ENCODE measurements around the gene CIB4.

CIB4 gene

DNA sequence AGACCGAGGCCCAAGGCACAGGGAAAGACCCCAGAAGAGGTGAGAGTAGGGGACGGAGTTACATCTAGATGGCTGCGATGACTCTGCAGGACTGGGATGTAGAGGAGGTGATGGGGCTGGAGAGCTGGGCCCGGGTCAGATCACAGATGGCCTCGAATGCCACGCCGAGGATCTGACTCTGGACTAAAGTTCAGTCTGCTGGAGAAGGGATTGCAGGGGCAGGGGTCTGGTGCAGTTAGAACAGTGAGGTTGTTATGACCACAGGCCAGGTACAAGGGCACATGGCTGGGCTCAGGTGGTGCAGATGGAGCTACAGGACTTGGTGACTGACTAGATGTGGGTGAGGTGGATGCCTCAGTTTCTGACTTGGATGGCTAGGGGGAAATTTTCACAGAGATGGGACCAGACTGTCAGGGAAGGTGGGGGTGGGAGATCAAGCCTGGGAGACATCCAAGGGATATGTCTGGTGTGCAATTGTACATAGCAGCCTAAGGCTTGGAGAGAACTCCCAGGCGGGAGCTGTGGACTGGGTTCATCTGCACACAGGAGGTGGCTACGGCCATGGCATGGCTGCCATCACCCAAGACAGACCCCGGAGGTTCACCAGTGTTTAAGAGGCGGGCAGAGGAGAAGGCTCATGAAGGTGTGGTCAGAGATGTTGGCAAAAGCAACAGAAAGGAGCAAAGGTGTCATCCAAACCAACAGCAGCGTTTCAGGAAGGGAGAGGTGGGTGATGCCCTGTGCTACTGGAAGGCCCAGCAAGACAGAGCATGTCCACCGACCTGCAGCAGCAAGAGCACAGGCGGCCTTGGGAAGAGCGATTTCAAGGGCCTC lies 66.9 kb downstream of the CIB4 start:
- DNase-seq (ENCODE audit: low read depth): no peak
- TF ChIP-seq, protein P1, sequence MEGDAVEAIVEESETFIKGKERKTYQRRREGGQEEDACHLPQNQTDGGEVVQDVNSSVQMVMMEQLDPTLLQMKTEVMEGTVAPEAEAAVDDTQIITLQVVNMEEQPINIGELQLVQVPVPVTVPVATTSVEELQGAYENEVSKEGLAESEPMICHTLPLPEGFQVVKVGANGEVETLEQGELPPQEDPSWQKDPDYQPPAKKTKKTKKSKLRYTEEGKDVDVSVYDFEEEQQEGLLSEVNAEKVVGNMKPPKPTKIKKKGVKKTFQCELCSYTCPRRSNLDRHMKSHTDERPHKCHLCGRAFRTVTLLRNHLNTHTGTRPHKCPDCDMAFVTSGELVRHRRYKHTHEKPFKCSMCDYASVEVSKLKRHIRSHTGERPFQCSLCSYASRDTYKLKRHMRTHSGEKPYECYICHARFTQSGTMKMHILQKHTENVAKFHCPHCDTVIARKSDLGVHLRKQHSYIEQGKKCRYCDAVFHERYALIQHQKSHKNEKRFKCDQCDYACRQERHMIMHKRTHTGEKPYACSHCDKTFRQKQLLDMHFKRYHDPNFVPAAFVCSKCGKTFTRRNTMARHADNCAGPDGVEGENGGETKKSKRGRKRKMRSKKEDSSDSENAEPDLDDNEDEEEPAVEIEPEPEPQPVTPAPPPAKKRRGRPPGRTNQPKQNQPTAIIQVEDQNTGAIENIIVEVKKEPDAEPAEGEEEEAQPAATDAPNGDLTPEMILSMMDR (conservative IDR thresholded peaks at IDR 0.05; ENCODE audit: control insufficient read depth, insufficient read depth, low read depth, low read length): no peak
- no peak overlapping the region for H3K4me3 ChIP-seq (ENCODE audit: control insufficient read depth, low read depth, low read length)

DNA sequence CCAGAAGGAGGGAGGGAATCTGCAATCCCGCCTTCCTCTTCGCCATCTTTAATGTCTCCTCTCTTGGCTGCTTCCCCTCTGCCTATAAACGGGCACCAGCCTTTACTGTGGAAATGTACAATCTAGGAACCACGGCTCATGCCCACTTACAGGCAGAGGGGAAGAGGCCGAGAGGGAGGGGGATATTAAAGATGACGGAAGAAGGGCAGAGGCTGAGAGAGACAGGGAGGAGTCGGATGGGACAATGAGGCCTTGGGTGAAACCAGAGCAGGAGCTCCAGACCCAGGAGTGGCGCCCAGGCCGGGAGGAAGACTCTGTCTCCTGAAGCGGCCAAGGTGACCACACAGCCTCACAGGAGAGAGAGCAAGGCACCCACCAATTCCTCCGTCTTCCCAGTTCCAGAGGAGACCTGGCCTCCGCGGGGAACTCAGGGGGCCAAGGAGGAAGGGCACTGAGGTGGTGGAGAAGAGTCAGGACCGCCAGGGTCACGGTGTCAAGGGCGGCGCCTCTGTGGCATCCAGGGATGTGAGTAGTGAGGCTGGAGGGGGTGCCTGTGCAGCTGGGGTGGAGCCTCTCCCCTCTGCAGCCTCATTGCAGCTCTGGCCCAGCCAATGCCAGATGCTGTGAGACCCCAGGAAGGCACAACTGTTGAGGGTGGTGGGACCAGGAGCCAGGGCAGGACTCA lies 67.8 kb downstream of the CIB4 start:
- TF ChIP-seq, protein P1 (conservative IDR thresholded peaks at IDR 0.05; ENCODE audit: control insufficient read depth, insufficient read depth, low read depth, low read length): no peak
- H3K4me3 ChIP-seq (ENCODE audit: control insufficient read depth, low read depth, low read length): no peak overlapping the region
- no peak for DNase-seq (ENCODE audit: low read depth)

DNA sequence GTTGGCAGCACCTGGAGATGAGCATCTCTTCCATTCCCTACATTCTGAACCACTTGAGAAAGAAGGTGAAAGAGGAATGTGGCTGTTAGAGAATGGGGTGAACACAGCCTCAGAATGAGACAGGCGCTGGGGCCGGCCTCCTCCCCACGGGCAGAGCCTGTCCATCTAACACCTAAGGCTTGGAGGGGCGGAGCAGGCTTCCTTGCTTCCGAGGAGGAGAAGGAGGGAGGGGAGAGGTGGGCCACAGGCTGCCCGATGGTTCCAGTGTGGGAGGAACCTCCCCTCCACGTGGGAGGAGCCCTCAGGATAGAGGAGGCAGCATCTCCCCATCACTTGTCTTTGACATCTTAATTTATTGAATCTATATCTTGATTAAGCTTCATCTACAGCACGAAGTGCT lies 68.6 kb downstream of the CIB4 start:
- no peak overlapping the region for H3K4me3 ChIP-seq (ENCODE audit: control insufficient read depth, low read depth, low read length)
- DNase-seq (ENCODE audit: low read depth): no peak
- TF ChIP-seq, protein P1 (conservative IDR thresholded peaks at IDR 0.05; ENCODE audit: control insufficient read depth, insufficient read depth, low read depth, low read length): no peak

DNA sequence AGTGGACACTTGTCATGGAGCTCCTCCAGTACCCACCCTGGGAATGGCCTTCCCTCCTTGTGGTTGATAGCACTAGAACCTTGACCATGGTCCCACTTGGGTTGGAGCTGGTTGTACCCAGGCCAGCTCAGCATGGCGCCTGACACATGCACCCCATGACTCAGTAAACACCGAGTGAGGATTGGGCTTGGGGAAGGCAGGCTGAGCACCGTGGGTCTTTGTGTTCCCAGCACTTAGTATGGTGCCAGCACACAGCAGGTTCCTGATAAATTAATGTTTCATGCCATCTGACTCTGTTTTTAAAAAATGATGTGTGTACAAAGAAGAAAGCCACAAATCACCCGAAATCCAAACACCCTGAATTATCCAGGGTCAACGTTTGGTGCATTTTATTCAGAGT lies 69.8 kb downstream of the CIB4 start:
- TF ChIP-seq, protein P1 (conservative IDR thresholded peaks at IDR 0.05; ENCODE audit: control insufficient read depth, insufficient read depth, low read depth, low read length): no peak
- DNase-seq (ENCODE audit: low read depth): no peak
- H3K4me3 ChIP-seq (ENCODE audit: control insufficient read depth, low read depth, low read length): no peak overlapping the region

DNA sequence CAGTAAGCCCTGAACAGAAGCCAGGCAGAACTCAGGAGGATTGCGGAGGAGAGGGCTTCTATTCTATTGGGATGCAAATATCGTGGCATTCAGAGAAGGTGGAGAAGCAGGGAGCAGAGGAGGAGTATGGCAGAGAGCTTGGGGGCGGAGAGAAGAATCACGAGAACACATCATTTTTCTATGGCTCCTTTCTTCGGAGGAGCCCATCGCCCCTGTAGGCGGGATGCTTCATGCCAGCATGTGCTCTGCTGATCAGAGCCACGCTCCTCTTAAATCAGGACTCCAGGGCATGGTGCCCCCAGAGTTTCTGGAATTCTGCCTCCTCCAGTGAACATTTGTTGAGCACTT lies 71.1 kb downstream of the CIB4 start:
- DNase-seq (ENCODE audit: low read depth): no peak
- H3K4me3 ChIP-seq (ENCODE audit: control insufficient read depth, low read depth, low read length): no peak overlapping the region
- TF ChIP-seq, protein P1 (conservative IDR thresholded peaks at IDR 0.05; ENCODE audit: control insufficient read depth, insufficient read depth, low read depth, low read length): no peak

DNA sequence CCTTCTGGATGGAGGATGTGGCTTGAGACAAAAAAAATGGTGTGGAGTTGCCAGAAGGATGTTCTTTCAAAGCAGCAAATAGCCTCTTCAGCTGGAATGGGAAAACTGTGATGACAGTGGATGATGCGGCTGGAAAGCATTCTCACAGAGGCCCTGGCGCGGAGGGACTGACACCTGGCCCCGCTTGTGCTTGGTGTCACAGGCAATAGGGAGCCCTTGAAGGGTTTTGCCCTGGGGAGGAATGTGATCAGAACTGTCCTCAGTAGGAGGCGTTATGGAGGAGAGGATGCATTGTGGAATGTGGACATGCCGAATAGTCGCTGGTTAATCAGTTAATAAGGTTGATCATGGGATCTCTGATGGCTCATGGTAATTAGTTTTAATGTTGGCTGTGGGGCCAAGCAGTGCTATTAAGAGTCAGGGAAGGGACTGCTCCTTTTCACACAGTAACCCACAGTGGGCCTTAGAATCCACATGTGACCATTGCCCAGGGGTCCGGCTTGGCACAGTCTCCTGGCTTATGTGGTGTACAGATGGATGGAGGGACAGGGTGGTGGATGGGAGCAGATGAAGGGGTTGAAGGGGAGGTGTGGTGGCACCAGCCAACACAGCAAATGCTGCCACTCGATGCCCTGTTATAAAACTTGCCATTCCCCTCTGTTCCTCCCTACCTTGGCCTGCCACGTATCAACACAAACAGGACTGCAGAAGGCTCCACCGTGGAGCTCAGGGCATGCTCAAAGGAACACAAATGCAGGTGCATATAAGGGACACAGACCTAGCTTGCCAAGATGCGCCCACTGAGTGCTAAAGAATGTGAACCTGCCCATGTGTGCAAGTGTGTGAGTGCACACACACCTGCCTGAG lies 71.7 kb downstream of the CIB4 start:
- TF ChIP-seq, protein P1 (conservative IDR thresholded peaks at IDR 0.05; ENCODE audit: control insufficient read depth, insufficient read depth, low read depth, low read length): no peak
- no peak overlapping the region for H3K4me3 ChIP-seq (ENCODE audit: control insufficient read depth, low read depth, low read length)
- DNase-seq (ENCODE audit: low read depth): no peak
